OCI-LY3 (cell line): ENCODE results near the gene ATOH7.

ENCODE experiments used
- CTCF ChIP-seq: fragments of 200-600, 300-600 bp; sonication (generic); IDR thresholded peaks from 2 replicates; pipeline ENCODE4 v1.5.1; 2014; ENCODE audit warnings: antibody characterized with exemption, low read length, low read depth
- EZH2phosphoT487 ChIP-seq: fragments of 200-600 bp; shearing (Covaris generic); IDR thresholded peaks from 2 replicates; pipeline ENCODE4 v1.6.1; 2018; ENCODE audit warnings: antibody characterized with exemption, mixed run types, low read depth

GRCh38 chr10:68235581-68235980, 3.7 kb upstream of the ATOH7 start:
- TF ChIP-seq CTCF (no peak), EZH2phosphoT487 (no peak)
